GM18519 (cell line): Measurements from ENCODE around the gene CDKL5.
"Not testable (repeated sequence)": the region's sequence is repeated elsewhere in the genome, so short reads cannot be mapped to it uniquely, and the experiment has no call there.

Experiments used
- ATAC-seq: cut with Tn5 transposase; IDR thresholded peaks from one replicate; pipeline ENCODE4 v1.9.1; 2021; ENCODE audit warnings: mild to moderate bottlenecking, moderate library complexity; ENCODE audit not compliant: unreplicated experiment, low FRiP score

CDKL5 gene

DNA sequence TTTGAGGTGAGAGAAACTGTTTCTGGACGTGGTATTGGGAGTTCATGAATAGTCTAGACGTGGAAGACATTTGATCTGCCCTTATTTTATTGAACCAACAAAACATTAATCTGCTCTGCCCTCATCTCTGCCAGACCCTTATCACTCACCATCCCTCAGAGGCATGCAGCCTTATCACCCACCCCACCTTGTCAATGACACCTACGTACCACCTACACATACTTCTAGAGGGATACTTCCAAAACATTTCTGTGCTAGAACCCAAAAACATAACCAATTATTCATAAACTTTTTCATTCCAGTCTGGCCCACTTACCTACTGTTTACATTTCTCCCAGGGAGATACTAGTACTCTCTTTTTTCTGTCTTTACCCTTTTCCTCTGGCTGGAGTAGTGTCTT is 141.3 kb downstream of the CDKL5 start:
- ATAC-seq, result no peak

DNA sequence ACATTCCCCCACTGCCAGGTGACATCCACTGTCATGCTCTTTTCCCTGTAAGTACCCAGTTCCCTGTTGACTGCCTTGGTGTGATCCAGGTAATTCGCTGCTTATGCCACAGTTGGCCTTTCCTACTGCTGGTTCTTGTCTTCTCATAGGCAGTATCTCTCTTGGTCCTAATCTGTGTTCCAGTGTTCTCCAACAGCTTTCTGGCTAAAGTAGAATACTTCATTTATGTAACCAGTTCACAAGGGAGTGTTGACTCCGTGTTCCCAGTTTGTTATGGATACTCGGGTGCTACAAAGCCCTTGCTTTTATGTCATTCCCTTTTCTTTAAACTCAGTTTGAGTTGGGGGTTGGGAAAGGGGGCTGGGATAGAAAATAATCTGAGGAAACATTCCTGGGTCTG is 148.1 kb downstream of the CDKL5 start:
- ATAC-seq, result no peak

DNA sequence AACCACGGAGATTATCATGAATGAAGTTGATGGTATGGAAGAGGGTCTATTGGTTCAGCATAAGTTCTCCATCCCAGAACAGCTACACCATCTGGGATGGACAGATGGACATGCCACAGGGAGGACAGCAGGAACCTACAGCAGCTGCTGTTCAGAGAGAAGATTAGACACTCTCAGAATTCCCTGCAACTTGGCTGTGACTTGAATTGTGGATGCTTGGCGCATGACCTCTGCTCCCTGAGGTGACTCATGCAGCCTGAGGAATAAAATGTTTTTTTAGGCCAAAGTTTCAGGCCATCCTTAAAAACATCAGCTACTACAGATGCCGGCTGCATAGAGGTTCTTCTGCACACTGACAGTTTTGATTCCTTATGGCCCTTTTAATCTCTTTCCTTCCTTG is 149.2 kb downstream of the CDKL5 start:
- ATAC-seq, result no peak

DNA sequence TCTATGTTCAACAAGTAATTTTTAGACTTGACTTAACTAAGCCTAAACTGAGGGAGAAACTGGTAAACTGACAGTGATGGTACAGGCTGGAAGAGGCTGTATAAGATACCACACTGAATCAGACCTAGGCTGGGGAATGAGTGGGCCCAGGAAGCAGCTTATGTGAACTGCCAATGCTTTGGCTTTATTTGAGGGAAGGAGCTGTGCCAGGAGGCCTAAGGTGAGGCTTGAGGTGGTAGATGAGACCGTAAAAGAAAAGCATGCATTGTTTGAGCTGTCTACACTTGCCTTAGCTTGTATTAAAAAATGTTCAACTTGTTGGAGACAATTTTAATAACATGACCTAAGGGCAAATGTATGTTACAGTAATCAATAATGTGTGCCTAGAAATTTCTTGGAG is 150.3 kb downstream of the CDKL5 start:
- ATAC-seq, result no peak

DNA sequence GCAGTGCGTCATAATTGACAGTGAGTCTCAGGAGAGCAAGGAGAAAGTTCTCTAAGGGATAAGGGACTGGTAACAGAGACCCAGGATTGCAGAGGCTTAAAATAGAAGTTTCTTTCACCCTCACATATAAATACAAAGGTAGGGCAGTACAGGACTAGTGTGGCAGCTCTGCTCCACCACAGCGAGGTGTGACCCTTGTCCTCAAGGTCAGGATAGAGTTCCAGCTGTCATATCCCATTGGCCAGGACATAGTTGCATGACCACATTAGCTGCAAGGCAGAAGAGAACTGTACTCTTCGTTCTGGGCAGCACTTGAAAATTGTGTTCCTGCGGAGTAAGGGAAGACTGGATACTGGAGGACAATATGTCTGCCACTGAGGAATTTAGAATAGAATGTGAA is 152.0 kb downstream of the CDKL5 start:
- no peak for ATAC-seq

DNA sequence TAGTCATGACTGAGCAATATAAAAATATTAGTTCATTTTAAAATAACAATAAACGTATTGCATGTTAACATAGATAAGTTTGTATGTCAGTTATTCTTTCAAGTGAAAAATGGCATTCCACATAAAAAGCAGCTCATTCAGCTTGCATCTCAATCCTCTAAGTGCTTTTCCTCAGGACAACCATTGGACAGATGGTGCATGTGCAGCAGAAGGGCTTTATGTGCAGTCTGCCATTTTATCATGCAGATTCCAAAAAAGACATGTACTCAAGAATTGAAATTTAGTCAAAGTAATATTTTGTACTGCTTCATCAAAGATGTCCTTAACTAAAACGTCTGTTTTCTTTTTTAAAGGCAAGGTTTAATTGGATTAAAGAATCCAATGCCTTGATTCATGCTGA is 153.1 kb downstream of the CDKL5 start:
- no peak for ATAC-seq

DNA sequence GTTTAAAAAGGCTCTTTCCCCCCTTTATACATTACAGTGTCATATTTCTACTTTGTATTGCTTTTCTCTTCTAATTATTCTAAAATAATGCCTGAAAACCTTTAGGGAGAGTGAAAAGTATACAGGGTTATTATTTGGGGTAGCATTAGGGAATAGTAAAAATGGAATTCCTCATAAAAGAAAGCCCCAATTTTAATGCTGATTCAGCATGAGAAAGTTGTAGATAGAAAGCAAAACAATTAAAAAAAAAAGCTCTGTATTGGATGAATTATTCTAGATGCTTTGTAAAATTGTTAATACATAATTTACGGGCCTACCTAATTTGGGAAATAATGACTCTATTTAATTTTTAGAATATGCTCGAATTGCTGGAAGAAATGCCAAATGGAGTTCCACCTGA is 154.1 kb downstream of the CDKL5 start:
- no peak for ATAC-seq

DNA sequence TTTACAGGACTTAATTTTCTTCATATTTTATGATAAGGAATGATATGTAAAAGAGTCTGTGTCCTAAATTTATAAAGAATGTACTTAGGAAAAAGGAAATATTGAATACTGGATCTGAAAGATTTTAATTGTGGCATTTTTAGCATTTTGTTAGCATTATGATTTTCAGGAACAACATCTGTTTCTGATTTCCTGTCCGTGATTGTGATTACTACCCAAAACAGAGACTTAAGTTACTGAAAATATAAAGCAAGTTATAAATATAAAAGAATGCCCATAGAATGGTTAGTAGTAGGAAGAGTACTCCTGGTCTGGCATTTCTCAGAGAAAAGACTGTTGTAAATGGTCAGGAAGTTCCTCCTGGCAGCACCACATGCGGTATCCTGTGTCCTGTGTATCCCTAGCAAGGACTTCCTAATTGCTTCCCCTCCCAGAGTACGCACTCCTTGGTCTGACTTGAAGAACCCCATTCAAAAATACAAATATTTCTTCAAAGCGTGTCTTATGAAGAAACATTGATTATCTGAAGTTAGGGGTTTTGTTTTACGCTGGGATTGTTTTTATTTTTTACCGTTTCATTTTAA is 157.6 kb downstream of the CDKL5 start:
- no peak for ATAC-seq

DNA sequence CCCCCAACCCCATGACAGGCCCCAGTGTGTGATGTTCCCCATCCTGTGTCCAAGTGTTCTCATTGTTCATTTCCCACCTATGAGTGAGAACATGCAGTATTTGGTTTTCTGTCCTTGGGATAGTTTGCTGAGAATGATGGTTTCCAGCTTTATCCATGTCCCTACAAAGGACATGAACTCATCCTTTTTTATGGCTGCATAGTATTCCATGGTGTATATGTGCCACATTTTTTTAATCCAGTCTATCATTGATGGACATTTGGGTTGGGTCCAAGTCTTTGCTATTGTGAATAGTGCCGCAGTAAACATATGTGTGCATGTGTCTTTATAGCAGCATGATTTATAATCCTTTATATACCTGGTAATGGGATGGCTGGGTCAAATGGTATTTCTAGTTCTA is 163.9 kb downstream of the CDKL5 start:
- not testable (repeated sequence) for ATAC-seq

DNA sequence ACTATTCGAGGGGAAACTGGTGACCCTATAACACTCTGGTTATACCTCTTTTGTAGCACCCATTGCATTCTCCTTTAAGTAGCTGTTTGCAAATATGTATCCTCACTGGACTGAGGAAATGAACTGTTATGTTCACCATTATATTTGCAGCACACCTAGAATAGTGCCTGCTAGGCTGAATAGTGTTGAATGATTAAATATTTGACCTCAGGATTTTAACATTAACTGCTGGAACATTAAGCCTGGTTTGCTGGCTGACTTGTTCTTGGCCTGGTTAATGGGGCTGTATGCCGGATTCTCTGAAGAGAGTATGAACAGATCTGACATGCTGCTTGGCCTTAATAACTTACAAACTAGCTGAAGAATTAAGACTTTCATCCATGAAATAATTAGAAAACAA is 166.4 kb downstream of the CDKL5 start:
- no peak for ATAC-seq

DNA sequence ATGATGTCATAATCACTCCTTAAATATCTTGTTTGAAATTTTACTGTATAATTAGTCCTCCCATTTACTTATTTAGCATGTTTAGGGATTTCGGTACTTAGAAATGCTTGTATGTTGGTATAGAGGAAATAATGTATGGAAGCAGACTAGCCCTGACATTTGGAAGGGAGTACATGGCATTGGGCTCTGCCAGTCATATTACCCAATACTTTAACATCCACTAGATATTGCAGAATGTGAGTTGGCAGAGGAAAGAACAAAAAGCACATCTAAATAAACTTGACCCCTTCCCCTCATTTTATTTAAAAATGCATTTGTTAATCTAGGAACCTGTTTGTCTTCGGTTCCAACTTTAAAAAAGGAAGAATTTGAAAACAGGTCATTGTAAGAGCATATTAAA is 168.7 kb downstream of the CDKL5 start:
- ATAC-seq, result no peak

DNA sequence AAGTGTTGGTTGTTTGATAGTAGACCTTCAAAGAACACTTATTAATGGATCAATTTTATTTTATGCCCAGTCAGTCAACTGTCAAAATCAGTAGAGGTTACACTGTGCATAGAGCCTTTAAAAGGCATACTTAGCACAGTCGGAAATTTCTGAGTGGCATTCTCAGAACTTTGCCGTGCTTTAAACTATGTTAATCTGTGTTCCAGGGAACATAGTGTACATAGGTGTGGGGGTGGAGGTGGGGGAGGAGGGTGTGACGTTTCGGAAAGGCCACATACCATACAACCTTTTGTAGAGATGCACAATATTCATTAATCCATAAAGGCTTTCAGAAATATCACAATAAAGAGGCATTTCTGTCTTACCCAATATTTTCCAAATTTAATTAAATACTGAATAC is 170.7 kb downstream of the CDKL5 start:
- ATAC-seq, result no peak

DNA sequence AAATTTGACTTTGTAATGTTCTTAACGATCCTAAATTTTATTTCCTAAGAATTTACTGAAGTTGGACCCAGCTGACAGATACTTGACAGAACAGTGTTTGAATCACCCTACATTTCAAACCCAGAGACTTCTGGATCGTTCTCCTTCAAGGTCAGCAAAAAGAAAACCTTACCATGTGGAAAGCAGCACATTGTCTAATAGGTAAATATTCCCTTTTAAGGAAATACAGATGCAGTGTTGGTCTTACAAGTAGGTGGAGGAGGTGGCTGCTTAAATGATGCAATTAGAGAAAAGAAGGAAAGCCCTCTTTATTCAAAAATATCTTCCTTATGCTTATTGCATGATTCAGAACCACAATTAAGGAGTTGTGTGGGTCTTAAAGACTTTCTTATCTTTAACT is 173.0 kb downstream of the CDKL5 start:
- ATAC-seq, result no peak

DNA sequence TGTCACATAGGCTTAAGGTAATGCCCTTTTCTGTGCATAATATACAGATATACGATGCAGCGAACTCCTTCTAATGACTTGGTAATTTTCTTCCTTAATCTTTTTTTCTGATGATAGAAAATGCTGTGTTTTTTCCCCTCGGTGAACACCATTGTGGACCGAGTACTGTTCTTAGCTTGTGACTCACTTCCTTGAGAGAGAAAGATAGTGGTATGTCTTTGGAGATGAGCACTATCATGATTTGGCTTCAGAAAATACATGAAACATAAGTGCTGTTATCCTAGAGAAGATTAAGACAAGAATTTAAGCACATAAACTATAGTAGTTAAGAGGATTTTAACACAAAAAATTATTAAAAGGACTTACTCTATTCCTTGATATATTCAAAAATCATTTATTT is 182.6 kb downstream of the CDKL5 start:
- no peak for ATAC-seq

DNA sequence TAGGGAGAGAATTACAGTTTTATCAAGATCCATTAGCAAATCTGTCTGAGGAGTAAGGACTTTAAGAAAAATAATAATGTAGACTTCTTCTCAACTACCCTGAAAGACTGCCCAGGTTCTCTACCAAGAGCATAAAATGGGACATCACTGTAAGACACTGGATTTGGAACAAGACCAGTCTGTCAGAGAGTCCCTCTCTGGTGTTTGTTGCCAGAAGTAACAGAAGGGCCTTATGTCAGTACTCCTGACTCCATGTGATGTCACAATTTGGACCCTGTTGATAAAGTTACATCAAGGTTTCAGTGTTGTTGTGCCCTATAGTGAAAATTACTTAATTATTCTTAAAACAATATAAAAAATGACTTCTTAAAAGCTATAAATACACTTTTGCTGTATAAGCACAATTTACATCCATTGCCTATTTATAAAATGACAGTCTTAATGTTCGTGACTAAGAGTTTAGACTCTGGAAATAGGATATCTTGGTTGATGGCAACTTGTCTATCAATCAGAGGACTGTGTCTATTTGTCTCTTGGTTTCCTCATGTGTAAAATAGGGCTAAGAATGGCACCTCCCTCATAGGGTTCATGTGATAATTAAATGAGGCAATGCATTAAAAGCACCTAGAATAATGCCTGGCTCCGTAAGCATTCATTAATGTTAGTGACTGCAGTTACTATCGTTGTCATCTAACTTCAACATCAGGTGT is 188.7 kb downstream of the CDKL5 start:
- ATAC-seq, result no peak

DNA sequence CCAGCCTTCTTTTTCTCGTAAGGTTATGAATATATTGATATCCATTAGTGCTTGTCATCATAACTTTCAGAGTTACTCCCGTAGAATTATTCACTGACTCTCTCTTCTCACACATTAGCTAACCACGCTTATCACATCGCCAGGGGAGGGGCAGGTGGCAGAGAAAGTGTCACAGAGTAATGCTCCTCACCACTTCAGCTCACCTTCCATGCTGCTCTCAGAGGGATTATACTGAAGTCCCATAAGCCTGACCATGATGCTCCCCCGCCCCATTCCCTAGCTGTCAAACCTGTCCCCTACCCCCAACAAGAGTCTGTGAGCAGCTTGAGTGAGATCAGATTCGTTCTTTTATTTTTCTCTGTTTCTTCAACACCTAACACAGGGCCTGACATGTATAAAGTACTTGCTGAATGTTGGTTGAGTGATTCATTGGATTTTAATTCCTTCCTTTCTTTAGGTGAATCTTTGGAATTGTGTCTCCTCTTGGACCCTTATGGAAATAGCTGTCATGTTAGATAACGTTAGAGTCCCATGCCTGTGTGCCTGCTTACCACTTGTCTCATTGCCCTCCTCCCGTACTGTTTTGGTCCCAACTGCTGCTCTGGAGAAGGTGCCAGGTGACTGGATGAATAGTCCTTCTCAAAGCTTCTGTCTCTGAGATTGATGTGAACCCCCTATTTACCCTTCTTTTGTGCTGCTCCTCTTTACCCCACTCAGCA is 191.4 kb downstream of the CDKL5 start:
- ATAC-seq, result no peak

DNA sequence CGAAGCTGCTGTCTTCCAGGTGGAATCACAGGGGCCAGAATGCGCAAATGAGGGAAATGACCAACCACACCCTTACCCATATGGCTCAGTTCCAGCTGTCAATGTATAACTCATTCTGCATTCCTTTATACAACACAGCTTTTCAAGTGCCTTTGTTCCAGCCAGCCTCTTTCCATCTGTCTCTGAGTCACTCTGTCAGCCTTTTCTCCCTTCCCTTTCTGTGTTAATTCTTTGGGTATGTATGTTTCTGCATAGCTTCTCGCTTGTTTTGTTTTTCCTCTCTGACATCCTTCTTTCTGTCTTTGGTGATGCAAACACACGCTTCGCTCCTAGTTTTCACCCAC is 192.0 kb downstream of the CDKL5 start:
- no peak for ATAC-seq

DNA sequence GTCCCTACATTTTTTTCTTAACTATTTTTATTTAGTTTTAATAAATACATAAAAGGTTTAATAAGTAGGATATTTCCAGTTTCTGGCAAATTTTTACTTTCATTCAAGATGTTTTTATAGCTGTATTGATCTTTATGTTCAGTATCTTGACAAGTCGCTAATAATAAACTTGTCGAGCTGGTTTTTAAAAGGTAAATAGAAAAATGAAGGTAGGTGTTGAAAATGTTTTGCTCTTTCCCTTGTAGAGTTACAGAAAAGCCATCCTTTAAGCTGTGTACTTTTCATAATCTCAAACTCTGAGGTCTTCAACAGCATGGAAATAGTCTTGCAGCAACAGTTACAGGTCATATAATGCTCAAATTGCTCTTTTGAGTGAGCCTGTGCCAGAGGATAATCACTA is 193.9 kb downstream of the CDKL5 start:
- no peak for ATAC-seq

DNA sequence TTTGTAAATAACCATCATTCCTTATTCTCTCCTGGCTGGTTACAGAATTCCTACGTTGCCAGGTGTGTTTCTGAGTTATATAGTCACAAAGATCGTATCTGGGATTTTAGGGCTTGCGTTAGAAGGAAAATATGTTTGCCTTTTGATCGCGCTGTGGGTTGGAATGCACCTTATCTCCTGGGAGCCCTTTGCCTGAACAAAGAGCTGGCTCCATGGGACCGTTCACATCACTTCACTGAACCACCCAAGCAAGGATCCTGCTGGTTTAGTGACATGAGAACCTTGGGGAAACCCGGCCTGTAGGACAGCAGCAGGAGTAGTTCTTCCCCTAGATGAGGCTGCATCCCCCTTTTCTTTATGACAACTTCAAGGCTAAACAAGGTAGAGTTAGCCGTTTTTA is 194.9 kb downstream of the CDKL5 start:
- no peak for ATAC-seq

DNA sequence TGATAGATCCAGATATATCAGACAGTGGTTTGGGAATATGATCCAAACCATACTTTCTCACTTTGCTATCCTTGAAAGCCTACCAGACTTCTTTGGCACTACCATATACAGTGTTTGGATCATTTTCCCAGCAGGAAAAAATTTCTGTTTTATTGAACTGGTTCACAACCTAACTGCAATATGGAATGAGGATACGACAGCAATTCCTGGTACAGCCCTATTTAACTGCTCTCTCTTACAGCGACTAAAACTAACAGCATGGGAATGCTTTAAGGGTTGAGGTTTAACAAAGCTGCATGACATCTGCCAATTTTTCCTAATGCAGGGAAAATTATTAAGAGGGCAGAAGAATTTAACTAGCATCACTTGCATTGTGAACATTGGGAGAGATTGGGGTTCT is 199.2 kb downstream of the CDKL5 start:
- ATAC-seq, result no peak

DNA sequence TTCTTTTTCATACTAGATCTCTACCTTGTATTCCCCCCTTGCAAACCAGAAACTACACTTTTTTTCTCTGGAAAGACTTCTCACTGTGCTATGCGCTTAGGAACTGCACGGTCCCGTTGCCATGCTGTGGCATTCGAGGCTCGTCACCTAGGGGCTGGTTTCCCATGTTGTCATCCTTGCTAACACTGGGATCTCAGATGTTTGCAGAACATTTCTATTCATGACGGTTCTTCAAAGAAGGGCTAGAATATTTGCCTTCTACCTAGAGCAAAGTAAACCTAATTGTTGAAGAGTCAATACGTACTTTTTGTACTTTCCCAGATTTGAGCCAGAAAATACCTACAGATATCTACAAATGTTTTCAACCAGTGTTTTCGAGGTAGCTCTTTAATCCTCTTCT is 205.5 kb downstream of the CDKL5 start:
- ATAC-seq, result no peak

DNA sequence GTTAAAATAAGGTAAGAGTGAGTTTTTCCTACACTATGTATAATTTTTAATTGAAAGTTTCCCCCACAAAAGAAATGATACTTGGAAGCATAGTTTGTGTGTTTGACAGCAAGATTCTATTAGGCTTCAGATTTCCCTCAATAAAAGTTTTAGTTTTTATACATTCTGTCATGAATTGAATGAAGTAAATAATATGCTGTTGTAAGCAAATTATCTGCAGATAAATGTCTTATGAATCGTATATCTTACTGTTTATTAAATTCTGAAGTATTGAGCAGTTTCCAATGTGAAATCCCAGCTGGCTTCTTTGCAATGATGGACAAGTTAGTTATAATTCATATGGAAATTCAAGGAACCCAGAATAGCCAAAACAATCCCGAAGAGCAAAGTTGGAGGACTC is 213.0 kb downstream of the CDKL5 start:
- no peak for ATAC-seq
